Heart left ventricle (tissue), 16 donors: ENCODE measurements around the gene EVL. TPM values are rescaled to one million over a fixed set of nuclear protein-coding genes. Genes with fewer than 3 reads are reported as not detected.

ENCODE experiments used
- ATAC-seq, 4 donors: fragments of 200-7000 bp; cut with Tn5 transposase; one replicate each; pipeline ENCODE4 v1.9.1; 2020 to 2022; ENCODE audit warnings: moderate library complexity in 4 of 4, mild to moderate bottlenecking in 3 of 4, moderate number of reproducible peaks in 1 of 4
- DNase-seq, 5 donors: peaks; one replicate each; pipeline ENCODE4 v3.0.0-alpha.2; 2020
- H3K27ac ChIP-seq, 12 donors: fragments of 200-600 bp; sonication (generic) in 4 of 12; one replicate each; pipeline versions ENCODE4 v1.5.0 to v1.8.0; 2016 to 2022; ENCODE audit warnings: mild to moderate bottlenecking in 2 of 12
- H3K27me3 ChIP-seq, 9 donors: fragments of 200-600 bp; sonication (generic) in 2 of 9; one replicate each; pipeline versions ENCODE4 v1.5.1 to v1.8.0; 2016 to 2022; ENCODE audit warnings: mild to moderate bottlenecking in 3 of 9
- H3K36me3 ChIP-seq, 9 donors: fragments of 200-600 bp; sonication (generic) in 2 of 9; one replicate each; pipeline versions ENCODE4 v1.5.0 to v1.8.0; 2018 to 2022; ENCODE audit warnings: mild to moderate bottlenecking in 2 of 9
- H3K4me1 ChIP-seq, 12 donors: fragments of 200-600 bp; sonication (generic) in 4 of 12; one replicate each; pipeline versions ENCODE4 v1.5.0 to v1.8.0; 2016 to 2022; ENCODE audit warnings: mild to moderate bottlenecking in 3 of 12
- H3K4me3 ChIP-seq, 12 donors: fragments of 200-600 bp; sonication (generic) in 4 of 12; one replicate each; pipeline versions ENCODE4 v1.5.0 to v1.8.0; 2017 to 2022; ENCODE audit warnings: mild to moderate bottlenecking in 9 of 12, moderate library complexity in 4 of 12
- H3K9me3 ChIP-seq, 12 donors: fragments of 200-600 bp; sonication (generic) in 4 of 12; one replicate each; pipeline versions ENCODE4 v1.5.0 to v1.8.0; 2016 to 2022; ENCODE audit warnings: mild to moderate bottlenecking in 1 of 12
- POLR2A ChIP-seq, 2 donors: fragments of 450-650 bp; IDR thresholded peaks; one replicate each; pipeline ENCODE4 v1.6.1; 2017; ENCODE audit warnings: antibody characterized with exemption in 2 of 2, mild to moderate bottlenecking in 2 of 2, moderate library complexity in 2 of 2
- WGBS, 4 donors: extraction: QIAGEN DNeasy Blood & Tissue Kit in 2 of 4; methylation state at CpG; one replicate each; pipeline versions ENCODE4 v1.1.5 to v1.1.7; 2013 to 2018; 5-methylcytosine and 5-hydroxymethylcytosine counted together
- intact Hi-C, 10 donors: fragments of 100-400 bp; cut with DNase I; formaldehyde crosslinking; loops; one replicate each; pipeline versions ENCODE4 v1.11.1 to v1.14.2; 2022
- polyA plus RNA-seq, 2 donors: library from polyadenylated mRNA; stranded (reverse); fragments of 200-250 nt; gene quantifications; one replicate each; pipeline ENCODE4 v1.2.3, GENCODE V29; 2013
- total RNA-seq, 9 donors: library from RNA; depleted of rRNA in 2 of 9; stranded (reverse); fragments of >200 nt in 2 of 9; fragmentation: NEBNext Ultra II Directional in 3 of 9; extraction: Animal tissue kit (Norgen Biotek cat#: 25700) in 3 of 9; gene quantifications; one replicate each; pipeline versions ENCODE4 v1.1.0 to v1.2.4, GENCODE V29; 2016 to 2023
- TF ChIP-seq, protein P1 (sequence below), 12 donors: fragments of 200-600 bp; sonication (generic) in 4 of 12; IDR thresholded peaks; one replicate each; pipeline versions ENCODE4 v1.5.0 to v1.8.0; 2018 to 2022; ENCODE audit warnings: antibody characterized with exemption in 12 of 12, mild to moderate bottlenecking in 5 of 12
- donor health status: ischemic (EF 13 %, LVEDD 7.1; RV severe dilation, severe dysfunction).
- donor health status: healthy with polysubstance abuse.
- donor health status: DM: no; HTN: yes; CAD: no.
- donor health status: DM: no; HTN: no; CAD: no.
- donor health status: ischemic (EF 25% LVEDD 6.9; RV normal size, moderate dysfunction).
- donor health status: ischemic (EF 25% LVEDD 5.7; RV mildly dilated, moderate dysfunction).
- donor health status: healthy.
- donor health status: DM: yes; HTN: yes; CAD: no.
- donor health status: ischemic (EF 35%, LVEDD 5.7; RV mildly dilated, moderate dysfunction).
- donor health status: nonischemic (EF 11% LVEDD 7.7; RV severe dilation, severe dysfunction).
- donor health status: DM: yes; HTN: yes; CAD: no.
- donor health status: PGD.
- donor health status: ischemic (EF 29% LVEDD 5.4; RV normal size, mild dysfunction).
- donor health status: nonischemic (EF 23%, LVEDD 6.1; RV moderate dilation, normal function).

EVL gene
- total and polyA plus RNA-seq, 11 donors: 23.8 to 116 (median 39.9) TPM

- no peak overlapping the region for H3K4me3 ChIP-seq
- DNase-seq (no peak), ATAC-seq (no peak)
- H3K9me3 ChIP-seq: no peaks in the 10 kb centered on the region
- H3K4me1 ChIP-seq: peaks cover 0 to 76% (median 55%) of the 10 kb centered on the region in 12 donors
- WGBS, 4 donors: 83 to 94% (median 87%) methylated on average over 14 to 16 of the region's 16 CpGs
- peaks cover 0 to 32% (median 0%) of the 10 kb centered on the region in 9 donors for H3K36me3 ChIP-seq
- TF ChIP-seq POLR2A (IDR thresholded peaks at IDR 0.05): no peak
- TF ChIP-seq, protein P1, sequence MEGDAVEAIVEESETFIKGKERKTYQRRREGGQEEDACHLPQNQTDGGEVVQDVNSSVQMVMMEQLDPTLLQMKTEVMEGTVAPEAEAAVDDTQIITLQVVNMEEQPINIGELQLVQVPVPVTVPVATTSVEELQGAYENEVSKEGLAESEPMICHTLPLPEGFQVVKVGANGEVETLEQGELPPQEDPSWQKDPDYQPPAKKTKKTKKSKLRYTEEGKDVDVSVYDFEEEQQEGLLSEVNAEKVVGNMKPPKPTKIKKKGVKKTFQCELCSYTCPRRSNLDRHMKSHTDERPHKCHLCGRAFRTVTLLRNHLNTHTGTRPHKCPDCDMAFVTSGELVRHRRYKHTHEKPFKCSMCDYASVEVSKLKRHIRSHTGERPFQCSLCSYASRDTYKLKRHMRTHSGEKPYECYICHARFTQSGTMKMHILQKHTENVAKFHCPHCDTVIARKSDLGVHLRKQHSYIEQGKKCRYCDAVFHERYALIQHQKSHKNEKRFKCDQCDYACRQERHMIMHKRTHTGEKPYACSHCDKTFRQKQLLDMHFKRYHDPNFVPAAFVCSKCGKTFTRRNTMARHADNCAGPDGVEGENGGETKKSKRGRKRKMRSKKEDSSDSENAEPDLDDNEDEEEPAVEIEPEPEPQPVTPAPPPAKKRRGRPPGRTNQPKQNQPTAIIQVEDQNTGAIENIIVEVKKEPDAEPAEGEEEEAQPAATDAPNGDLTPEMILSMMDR (IDR thresholded peaks at IDR 0.05): no peak
- intact Hi-C loops: loop anchor here in 6 of 10 donors (5.0 to 10.0 kb wide), 6 partner anchors 33 to 123 kb away; no protein-coding TSS in a partner anchor
- no peaks in the 10 kb centered on the region for H3K27me3 ChIP-seq
- peak overlapping the region in 9 of 12 donors; percentile 5 to 79 (median 53) for H3K27ac ChIP-seq
Observed at GRCh38 chr14:100105357-100106169, 40.3 kb downstream of the EVL start.

- H3K27ac ChIP-seq: peak overlapping the region in 8 of 12 donors; percentile 2 to 74 (median 52)
- intact Hi-C loops: loop anchor here in 6 of 10 donors (5.0 to 10.0 kb wide), 6 partner anchors 34 to 124 kb away; no protein-coding TSS in a partner anchor
- H3K4me1 ChIP-seq: peaks cover 0 to 76% (median 55%) of the 10 kb centered on the region in 12 donors
- H3K27me3 ChIP-seq: no peaks in the 10 kb centered on the region
- DNase-seq (peak in 2 of 5 donors; percentile 34 to 39), ATAC-seq (peak in 3 of 4 donors; percentile 38 to 54 (median 49))
- TF ChIP-seq, protein P1 (IDR thresholded peaks at IDR 0.05): no peak
- no peak for TF ChIP-seq POLR2A (IDR thresholded peaks at IDR 0.05)
- no peaks in the 10 kb centered on the region for H3K9me3 ChIP-seq
- H3K4me3 ChIP-seq: no peak overlapping the region
- 71 to 81% (median 73%) methylated on average over 14 to 17 of the region's 17 CpGs for WGBS, 4 donors
- H3K36me3 ChIP-seq: peaks cover 0 to 26% (median 0%) of the 10 kb centered on the region in 9 donors
Observed at GRCh38 chr14:100106250-100107112, 41.3 kb downstream of the EVL start.

DNA sequence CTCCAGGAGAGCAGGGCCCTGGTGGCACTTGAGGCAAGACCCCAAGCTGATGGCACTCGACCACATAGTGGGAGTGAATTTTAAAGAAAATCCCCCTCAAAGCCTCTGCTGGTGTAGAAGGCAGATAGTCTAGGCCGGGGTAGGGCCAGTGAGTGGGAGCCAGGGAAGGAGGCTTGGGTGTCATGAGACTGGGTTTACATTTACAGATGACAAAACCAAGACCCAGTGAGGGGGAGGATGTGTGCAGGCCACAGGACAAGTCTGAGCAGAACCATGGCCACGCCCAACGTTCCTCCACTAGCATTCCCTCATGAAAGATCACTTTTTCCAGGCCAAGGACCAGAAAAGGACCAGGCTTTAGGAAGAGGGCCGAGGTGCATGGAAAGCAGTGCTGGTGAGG lies 42.0 kb downstream of the EVL start:
- H3K27ac ChIP-seq: peak overlapping the region in 8 of 12 donors; percentile 2 to 74 (median 52)
- peaks cover 0 to 24% (median 0%) of the 10 kb centered on the region in 9 donors for H3K36me3 ChIP-seq
- no peak overlapping the region for H3K4me3 ChIP-seq
- DNase-seq: no peak
- intact Hi-C loops: loop anchor here in 6 of 10 donors (5.0 to 10.0 kb wide), 6 partner anchors 35 to 125 kb away; no protein-coding TSS in a partner anchor
- peak in 2 of 4 donors; percentile 4 to 12 for ATAC-seq
- no peak for TF ChIP-seq POLR2A (IDR thresholded peaks at IDR 0.05)
- TF ChIP-seq, protein P1 (IDR thresholded peaks at IDR 0.05): no peak
- WGBS, 4 donors: 84 to 90% (median 88%) methylated on average over 5 of the region's 5 CpGs
- H3K9me3 ChIP-seq: no peaks in the 10 kb centered on the region
- H3K27me3 ChIP-seq: no peaks in the 10 kb centered on the region
- H3K4me1 ChIP-seq: peaks cover 0 to 71% (median 55%) of the 10 kb centered on the region in 12 donors
